NCI-H146 treated with DMSO at 0.1 percent for 48 hours (cell line): Measurements from ENCODE around the gene DCUN1D4.

Experiments
- DNase-seq: peaks from one replicate; lab custom pipeline; 2025; ENCODE audit not compliant: unreplicated experiment; lab: John Stamatoyannopoulos, UW

Gene DCUN1D4

DNA sequence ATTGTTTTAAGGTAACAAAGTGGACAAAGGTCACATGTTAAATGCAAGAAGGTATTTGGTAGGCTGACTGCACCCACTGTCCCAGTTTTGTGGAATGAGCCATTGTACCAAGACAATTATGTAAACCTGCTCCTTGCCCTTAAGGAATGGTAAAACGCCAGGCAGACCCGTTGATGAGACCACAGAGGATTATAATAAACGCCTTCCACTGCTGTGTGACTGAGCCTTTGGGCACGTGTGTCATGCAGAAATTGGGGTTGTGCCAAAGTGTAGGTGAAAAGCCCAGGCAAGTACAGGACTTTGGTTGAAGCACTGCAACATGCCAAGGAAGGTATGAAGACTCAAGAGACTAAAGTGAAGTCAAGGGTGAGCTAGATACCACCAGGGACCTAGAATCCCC is 117.5 kb downstream of the DCUN1D4 start:
- DNase-seq = no peak

GRCh38 chr4:51963841-51964517 is 121.0 kb downstream of the DCUN1D4 start:
- DNase-seq = no peak

DNA sequence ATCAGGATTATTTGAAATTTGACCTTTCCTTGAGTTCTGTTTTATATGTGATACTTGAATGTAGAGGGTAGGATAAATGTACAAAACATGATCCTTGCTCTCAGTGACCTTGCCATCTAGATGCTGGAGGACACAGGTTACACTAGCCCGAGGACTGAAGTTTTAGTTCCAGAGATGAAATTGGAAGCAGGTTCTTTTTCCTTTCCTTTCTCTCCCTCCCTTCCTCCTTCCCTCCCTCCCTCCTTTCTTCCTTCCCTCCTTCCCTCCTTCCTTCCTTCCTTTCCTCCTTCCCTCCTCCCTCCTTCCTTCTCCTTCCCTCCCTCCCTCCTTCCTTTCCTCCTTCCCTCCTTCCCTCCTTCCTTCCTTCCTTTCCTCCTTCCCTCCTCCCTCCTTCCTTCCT is 122.9 kb downstream of the DCUN1D4 start:
- DNase-seq = no peak
